ENCODE data around the gene LMO1. TPM values are rescaled to one million over a fixed set of nuclear protein-coding genes. Genes with fewer than 3 reads are reported as not detected.

The LMO1 gene
- total and polyA plus RNA-seq, 2 of the 8 experiments (the other 6 are each of a cell fraction or from before 2014, with no cell fraction given), result 0.17 TPM; not detected in 1

DNA sequence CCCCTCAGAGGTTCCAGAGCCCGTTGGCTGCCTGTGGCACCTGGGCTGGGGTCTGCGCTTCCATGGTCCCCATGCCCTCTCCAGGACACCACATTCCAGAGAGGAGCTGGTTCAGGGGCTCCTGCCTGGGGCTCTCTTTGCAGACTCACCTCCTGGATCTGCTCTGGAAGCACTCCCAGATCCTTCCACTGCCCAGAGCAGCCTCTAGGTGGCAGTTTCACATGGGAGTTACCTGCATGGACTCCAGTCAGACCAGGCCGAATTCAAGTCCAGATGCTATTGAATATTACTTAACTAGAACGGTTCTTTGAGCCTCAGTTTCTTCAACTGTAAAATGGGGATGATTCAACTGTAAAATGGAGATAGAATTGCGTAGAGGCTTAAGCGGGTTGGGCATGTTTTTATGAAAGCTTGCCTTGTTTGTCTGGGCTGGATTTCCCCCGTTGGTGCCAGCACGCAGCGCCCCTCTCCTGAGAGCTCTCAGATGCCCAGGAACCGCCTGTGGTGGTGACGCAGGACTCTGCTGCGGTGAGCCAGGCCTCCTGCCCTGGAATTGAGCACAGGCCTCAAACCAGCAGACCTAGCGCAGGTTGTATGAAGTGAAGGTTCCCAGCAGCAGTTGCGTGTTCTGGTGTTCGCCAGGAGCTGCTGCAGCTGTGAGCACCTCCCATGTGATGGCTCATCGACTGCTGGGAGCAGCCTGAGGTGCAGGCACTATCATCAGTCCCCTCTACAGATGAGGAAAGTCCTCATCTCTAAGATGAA lies 44.2 kb downstream of the LMO1 start (continued):
- TF ChIP-seq HDAC6 (IDR thresholded peaks at IDR 0.05; ENCODE audit: low read depth, low read length), result no peak
- no peak for TF ChIP-seq RFX5 (IDR thresholded peaks at IDR 0.05; ENCODE audit: borderline replicate concordance, low read depth, low read length)
- peak; percentile 42 to 64 for TF ChIP-seq RAD21 (IDR thresholded peaks at IDR 0.05 in 1 of 2, conservative IDR thresholded peaks at IDR 0.05 in 1 of 2; ENCODE audit: low read depth in 2 of 2, low read length in 2 of 2)
- no peak for TF ChIP-seq SIN3A (conservative IDR thresholded peaks at IDR 0.05 in 1 of 2, IDR thresholded peaks at IDR 0.05 in 1 of 2; ENCODE audit: low read depth in 1 of 2, low read length in 2 of 2)
- TF ChIP-seq TEAD4 (IDR thresholded peaks at IDR 0.05; ENCODE audit: low read depth, low read length), result no peak
